Fibroblast of the aortic adventitia (primary cell): ENCODE results near the gene MED12L. TPM values are rescaled to one million over a fixed set of nuclear protein-coding genes. Genes with fewer than 3 reads are reported as not detected.

ENCODE experiments used
- DNase-seq: peaks from one replicate; pipeline ENCODE4 v3.0.0-alpha.2; 2010; ENCODE audit warnings: low read depth
- H3K4me3 ChIP-seq: 2 replicates; pipeline ENCODE4 v1.5.1; 2011; ENCODE audit warnings: low read depth, mild to moderate bottlenecking, control low read depth, low read length, moderate library complexity
- total RNA-seq: library from RNA; depleted of rRNA; stranded (reverse); fragments of >200 nt; gene quantifications from 2 replicates; pipeline ENCODE4 v1.2.3, GENCODE V29; 2012; ENCODE audit warnings: low replicate concordance
- TF ChIP-seq, protein P1 (sequence below): IDR thresholded peaks from 2 replicates; pipeline ENCODE4 v1.5.1; 2011; ENCODE audit warnings: mild to moderate bottlenecking, low read length, control low read depth, inconsistent platforms; ENCODE audit not compliant: insufficient read depth

The MED12L gene
- total RNA-seq, 1 donor: 0.72 TPM

DNA sequence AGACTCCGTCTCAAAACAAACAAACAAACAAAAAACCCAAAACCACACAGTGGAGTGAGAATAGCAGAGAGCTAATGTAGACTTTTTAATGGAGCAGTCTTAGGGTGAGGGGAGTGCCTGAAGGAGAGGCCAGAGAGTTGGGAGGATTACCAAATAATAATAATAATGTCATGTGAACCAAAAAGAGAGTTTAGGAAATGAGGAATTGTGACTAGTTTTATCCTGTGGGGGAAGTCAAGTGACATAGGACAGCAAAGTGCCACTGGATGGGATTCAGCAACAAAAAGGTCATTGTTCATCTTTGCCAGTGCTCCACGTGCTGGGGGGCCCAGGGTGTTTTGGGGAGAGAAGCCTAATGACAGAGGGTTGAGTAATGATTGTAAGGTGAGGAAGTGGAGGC, 218.3 kb downstream of the MED12L start:
- TF ChIP-seq, protein P1, sequence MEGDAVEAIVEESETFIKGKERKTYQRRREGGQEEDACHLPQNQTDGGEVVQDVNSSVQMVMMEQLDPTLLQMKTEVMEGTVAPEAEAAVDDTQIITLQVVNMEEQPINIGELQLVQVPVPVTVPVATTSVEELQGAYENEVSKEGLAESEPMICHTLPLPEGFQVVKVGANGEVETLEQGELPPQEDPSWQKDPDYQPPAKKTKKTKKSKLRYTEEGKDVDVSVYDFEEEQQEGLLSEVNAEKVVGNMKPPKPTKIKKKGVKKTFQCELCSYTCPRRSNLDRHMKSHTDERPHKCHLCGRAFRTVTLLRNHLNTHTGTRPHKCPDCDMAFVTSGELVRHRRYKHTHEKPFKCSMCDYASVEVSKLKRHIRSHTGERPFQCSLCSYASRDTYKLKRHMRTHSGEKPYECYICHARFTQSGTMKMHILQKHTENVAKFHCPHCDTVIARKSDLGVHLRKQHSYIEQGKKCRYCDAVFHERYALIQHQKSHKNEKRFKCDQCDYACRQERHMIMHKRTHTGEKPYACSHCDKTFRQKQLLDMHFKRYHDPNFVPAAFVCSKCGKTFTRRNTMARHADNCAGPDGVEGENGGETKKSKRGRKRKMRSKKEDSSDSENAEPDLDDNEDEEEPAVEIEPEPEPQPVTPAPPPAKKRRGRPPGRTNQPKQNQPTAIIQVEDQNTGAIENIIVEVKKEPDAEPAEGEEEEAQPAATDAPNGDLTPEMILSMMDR: no peak
- H3K4me3 ChIP-seq: no peak overlapping the region

DNA sequence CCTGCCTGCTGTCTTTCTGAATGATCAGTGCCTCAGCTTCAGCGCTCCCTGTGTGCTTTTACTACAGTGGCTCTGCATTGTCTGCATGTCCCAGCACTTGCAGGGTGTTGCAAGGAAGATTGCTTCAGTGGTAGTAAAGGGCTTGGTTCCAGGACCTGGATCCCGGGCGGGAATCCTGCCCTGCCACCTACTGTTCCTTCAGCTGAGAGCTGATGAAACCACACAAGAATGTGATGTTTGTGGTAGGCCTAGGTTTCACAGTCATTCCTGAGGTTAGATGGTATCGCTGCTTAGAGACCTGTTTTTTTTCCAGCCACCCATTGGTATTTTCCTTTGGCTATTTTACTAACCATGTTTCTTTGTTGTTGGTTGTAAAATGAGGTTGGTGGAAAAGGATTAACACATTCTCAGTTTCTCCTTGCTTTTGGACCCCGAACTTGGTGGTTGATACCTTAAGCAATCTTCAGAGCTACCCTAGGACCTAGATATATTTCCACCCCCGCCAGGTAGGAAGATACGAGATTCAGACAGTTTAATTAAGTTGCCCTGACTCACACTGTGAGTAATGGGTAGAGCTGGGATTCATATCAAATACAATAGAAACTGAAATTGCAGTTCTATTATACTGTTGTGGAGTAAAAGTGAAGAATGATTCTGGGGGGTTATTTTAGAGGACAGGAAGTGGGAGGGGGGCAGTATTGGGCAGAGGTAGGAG, 219.8 kb downstream of the MED12L start:
- TF ChIP-seq, protein P1: peak; percentile 28
- DNase-seq: peak; percentile 98
- no peak overlapping the region for H3K4me3 ChIP-seq

More for the DNA sequence above, 218.3 kb downstream of the MED12L start:
- DNase-seq: no peak

GRCh38 chr3:151305775-151306151, 220.3 kb downstream of the MED12L start:
- no peak for DNase-seq
- no peak overlapping the region for H3K4me3 ChIP-seq
- TF ChIP-seq, protein P1: no peak

DNA sequence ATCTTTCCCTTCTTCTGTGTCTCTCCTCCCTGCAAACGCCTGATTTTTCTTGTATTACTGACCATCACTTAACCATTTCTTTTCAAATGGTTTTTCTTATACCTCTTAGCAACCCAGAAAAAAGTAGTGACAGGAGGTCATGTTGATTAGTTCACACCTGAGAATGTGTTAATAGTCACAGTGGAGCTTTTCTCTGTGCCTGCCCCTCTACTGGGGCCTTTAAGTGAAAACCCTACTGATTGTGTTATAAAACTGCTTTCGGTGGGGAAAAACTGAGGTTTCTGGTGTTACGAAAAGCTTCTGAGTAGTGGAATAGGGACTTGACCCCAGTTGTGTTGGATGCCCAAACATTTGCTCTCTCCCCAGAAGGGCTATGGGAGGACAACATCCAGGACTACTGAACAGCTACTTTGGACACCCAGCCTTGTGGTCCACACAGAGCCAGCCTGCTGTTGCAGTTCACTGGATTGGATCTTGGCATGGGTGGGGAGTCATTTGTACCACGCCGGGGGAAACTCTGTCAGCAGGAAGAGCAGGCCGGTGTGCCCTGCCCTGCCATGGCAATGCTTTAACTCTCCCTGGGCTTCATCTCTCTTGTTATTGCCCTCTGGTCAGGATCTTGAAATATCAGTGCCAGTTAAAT, 220.8 kb downstream of the MED12L start:
- no peak overlapping the region for H3K4me3 ChIP-seq
- DNase-seq: no peak
- TF ChIP-seq, protein P1: no peak

DNA sequence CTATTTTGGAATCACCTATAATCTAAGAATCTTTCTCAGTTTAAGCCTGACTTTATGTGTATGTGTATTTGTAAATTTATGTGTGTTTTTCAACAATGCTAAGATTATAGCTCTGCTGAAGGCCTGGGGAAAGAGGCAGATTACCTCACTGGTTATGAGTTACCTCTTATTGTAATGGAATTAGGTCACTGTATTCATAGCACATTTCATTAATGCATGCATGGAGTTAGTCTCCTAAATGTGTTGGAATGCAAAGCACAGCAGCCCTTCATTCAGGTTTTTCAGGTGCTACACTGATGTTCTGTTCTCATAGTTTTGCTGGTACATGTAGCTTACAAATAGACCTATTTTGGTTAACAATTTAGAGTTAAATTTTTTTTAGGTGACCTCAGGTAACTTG, 221.7 kb downstream of the MED12L start:
- no peak overlapping the region for H3K4me3 ChIP-seq
- no peak for DNase-seq
- TF ChIP-seq, protein P1: no peak

DNA sequence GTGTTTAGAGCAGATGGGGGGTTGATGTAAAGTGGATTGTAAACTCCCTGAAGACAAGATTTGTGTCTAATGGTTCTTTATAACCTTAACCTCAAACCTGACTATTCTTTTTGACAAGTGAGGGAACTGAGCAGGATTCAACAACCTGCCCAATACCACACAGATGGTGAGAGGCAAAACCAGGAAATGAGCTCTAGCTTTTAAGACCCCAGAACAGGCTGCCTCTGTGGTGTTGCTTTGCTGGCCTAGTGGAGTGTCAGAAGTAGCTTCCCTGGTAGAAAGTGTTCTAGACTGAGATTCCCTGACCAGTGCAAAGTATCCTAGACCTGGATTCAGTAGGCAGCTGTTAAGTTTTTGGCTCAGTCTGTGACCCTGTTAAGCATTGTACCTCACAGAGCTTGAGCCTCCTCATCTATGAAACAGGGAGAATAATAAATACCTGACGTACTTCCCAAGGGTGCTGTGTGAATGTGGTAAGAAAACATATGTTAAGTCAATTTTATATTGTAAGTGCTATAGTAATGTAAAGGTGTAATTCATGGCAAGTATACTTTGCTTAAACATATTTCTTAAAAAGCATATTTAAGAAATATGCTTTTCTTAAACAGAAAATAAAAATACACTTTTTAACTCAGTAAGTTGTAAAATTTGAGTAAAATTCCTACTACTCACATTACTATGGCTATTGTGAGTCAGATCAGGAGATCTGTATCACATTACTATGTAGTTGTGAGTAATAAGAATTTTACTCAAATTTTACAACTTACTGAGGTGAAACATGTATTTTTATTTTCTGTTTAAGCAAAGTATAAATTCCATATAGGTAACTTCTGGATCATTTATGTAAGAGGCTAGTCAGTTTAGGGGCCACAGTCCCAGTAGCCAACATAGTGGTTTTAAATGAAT, 222.4 kb downstream of the MED12L start:
- H3K4me3 ChIP-seq: no peak overlapping the region
- no peak for DNase-seq
- TF ChIP-seq, protein P1: no peak
